Prostate gland (tissue), 2 donors: ENCODE results near the gene ZNF136.

Experiments used
- CTCF ChIP-seq, 4 experiments: fragments of 200-600 bp in 2 of 4; fragments of 450-650 bp in 2 of 4; sonication (generic) in 2 of 4; IDR thresholded peaks; 1 replicate in 3 of 4; 2 replicates in 1 of 4; pipeline ENCODE4 v1.5.1; 2016 to 2019; ENCODE audit warnings: antibody characterized with exemption in 4 of 4, mild to moderate bottlenecking in 2 of 4, moderate library complexity in 2 of 4
- POLR2A ChIP-seq: fragments of 450-650 bp; IDR thresholded peaks from one replicate; pipeline ENCODE4 v1.6.1; 2016; ENCODE audit warnings: antibody characterized with exemption, mild to moderate bottlenecking
- POLR2AphosphoS5 ChIP-seq: sonication (generic); formaldehyde crosslinking; IDR thresholded peaks from one replicate; pipeline ENCODE4 v1.6.1; 2017; ENCODE audit warnings: antibody characterized with exemption

- TF ChIP-seq CTCF (IDR thresholded peaks at IDR 0.05), result no peak
- no peak for TF ChIP-seq POLR2A
- TF ChIP-seq POLR2AphosphoS5, result no peak
Measured at GRCh38 chr19:12133069-12133468, 29.8 kb upstream of the ZNF136 start.
